Neural crest cell (in vitro differentiated cells): ENCODE data around the gene ASCL3. TPM values are rescaled to one million over a fixed set of nuclear protein-coding genes. Genes with fewer than 3 reads are reported as not detected.
"Not testable (repeated sequence)": the region's sequence is repeated elsewhere in the genome, so short reads cannot be mapped to it uniquely, and the experiment has no call there.

Experiments
- DNase-seq: peaks from one replicate; pipeline ENCODE4 v3.0.0; 2021; ENCODE audit warnings: low read depth, mixed read lengths, low spot score
- H3K27ac Mint-ChIP-seq: one replicate; pipeline ENCODE4 v1.8.0; 2021; ENCODE audit warnings: mild to moderate bottlenecking, mixed read lengths; ENCODE audit not compliant: unreplicated experiment
- H3K27me3 Mint-ChIP-seq: 2 replicates; pipeline ENCODE4 v1.8.0; 2021; ENCODE audit warnings: low read depth, mild to moderate bottlenecking, mixed read lengths
- H3K36me3 Mint-ChIP-seq: 2 replicates; pipeline ENCODE4 v1.8.0; 2021; ENCODE audit warnings: low read depth, mild to moderate bottlenecking, mixed read lengths
- H3K4me1 Mint-ChIP-seq: 2 replicates; pipeline ENCODE4 v1.8.0; 2021; ENCODE audit warnings: mixed read lengths
- H3K4me3 Mint-ChIP-seq: one replicate; pipeline ENCODE4 v1.8.0; 2021; ENCODE audit warnings: mild to moderate bottlenecking, mixed read lengths
- H3K9me3 Mint-ChIP-seq: 2 replicates; pipeline ENCODE4 v1.8.0; 2021; ENCODE audit warnings: mixed read lengths
- total RNA-seq: library from RNA; stranded (reverse); gene quantifications from 2 replicates; pipeline ENCODE4 v1.2.1, GENCODE V29; 2021
- TF ChIP-seq, protein P1 (sequence below): fragments of 200-600 bp; sonication (generic); conservative IDR thresholded peaks from 2 replicates; pipeline ENCODE4 v1.5.0; 2021; ENCODE audit warnings: antibody characterized with exemption, mild to moderate bottlenecking

Gene ASCL3
- total RNA-seq, 1 donor from 2014 or later: not detected

DNA sequence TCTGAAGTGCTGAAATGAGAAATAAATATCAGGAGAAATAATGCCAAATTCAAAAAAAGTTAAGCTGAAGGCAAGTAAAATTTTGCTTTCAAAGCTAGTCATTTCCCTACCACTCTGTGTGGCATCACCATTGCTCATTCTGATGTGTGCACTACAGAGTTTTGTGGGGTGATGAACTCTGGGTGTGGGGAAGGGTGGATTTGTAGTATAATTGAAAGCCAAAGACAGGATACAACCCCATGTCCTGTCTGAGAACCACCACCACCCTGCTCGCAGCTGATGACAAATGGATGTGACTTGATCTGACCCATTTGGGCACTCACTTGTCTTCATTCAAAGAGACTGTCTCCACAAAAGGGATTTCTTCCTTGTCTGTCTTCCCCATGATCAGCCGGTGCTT lies 40.7 kb upstream of the ASCL3 start:
- H3K27ac Mint-ChIP-seq: no peak overlapping the region
- H3K27me3 Mint-ChIP-seq: no peaks in the 10 kb centered on the region

DNA sequence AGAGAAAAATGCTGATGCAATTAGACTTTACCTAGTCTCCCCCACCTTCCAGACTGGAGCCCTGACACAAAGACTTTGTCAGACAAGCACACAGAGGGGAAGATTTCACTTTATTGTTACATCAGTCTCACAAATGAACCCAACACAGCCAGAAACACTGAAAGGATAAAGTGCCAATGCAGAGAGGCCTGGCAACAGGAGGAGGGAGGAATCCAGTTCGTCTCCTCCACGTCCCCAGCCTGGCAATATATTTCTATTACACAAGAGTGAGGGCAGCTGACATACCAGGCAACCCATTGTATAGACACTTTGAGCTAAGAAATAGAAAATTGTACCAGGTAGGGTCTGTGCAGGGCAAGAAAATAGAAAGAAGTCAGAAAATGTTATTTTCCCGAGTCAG lies 37.7 kb upstream of the ASCL3 start:
- no peak overlapping the region for H3K27ac Mint-ChIP-seq
- H3K9me3 Mint-ChIP-seq: no peaks in the 10 kb centered on the region
- H3K4me3 Mint-ChIP-seq: no peak overlapping the region
- DNase-seq: no peak
- H3K36me3 Mint-ChIP-seq: peaks cover 3% of the 10 kb centered on the region
- no peaks in the 10 kb centered on the region for H3K4me1 Mint-ChIP-seq
- TF ChIP-seq, protein P1, sequence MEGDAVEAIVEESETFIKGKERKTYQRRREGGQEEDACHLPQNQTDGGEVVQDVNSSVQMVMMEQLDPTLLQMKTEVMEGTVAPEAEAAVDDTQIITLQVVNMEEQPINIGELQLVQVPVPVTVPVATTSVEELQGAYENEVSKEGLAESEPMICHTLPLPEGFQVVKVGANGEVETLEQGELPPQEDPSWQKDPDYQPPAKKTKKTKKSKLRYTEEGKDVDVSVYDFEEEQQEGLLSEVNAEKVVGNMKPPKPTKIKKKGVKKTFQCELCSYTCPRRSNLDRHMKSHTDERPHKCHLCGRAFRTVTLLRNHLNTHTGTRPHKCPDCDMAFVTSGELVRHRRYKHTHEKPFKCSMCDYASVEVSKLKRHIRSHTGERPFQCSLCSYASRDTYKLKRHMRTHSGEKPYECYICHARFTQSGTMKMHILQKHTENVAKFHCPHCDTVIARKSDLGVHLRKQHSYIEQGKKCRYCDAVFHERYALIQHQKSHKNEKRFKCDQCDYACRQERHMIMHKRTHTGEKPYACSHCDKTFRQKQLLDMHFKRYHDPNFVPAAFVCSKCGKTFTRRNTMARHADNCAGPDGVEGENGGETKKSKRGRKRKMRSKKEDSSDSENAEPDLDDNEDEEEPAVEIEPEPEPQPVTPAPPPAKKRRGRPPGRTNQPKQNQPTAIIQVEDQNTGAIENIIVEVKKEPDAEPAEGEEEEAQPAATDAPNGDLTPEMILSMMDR: no peak
- no peaks in the 10 kb centered on the region for H3K27me3 Mint-ChIP-seq

More for the DNA sequence above, 40.7 kb upstream of the ASCL3 start:
- Mint-ChIP-seq H3K4me3 (no peak overlapping the region), H3K36me3 (no peaks in the 10 kb centered on the region), H3K4me1 (no peaks in the 10 kb centered on the region), H3K9me3 (no peaks in the 10 kb centered on the region)
- TF ChIP-seq, protein P1: no peak
- DNase-seq: no peak

DNA sequence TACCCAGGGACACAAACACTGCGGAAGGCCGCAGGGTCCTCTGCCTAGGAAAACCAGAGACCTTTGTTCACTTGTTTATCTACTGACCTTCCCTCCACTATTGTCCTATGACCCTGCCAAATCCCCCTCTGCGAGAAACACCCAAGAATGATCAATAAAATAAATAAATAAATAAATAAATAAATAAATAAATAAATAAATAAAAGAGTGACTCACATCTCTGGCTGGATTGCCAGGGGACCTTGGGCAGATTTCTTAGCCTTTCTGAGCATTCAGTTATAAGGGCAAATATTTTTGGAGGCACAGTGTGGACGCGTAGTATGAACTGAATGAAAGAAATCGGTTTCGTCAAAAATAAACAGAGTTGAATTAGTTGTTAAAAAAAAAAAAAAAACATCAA lies 36.5 kb upstream of the ASCL3 start:
- H3K36me3 Mint-ChIP-seq, H3K4me1 Mint-ChIP-seq, DNase-seq, H3K27me3 Mint-ChIP-seq, H3K27ac Mint-ChIP-seq, H3K4me3 Mint-ChIP-seq, H3K9me3 Mint-ChIP-seq: not testable (repeated sequence)

DNA sequence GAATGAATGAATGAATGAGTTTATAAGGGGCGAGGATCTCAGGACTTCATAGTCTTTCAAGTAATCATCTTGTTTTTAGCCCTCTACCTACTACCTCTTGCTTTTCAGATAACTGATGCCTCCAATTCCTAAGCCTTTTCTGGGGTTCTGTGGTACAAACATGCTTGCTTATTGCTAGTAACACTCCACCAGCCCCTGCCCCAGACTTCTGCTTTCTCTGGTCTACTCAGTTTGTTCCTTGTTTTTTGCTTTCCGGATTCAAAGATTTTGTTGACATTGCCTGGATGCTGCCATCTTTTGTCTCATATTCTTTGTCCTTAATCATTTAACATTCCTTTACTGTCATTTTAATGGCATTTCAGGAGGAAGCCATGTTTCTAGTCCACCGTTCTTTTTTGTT lies 30.3 kb upstream of the ASCL3 start:
- H3K9me3 Mint-ChIP-seq: no peaks in the 10 kb centered on the region
- H3K36me3 Mint-ChIP-seq: peaks cover 3% of the 10 kb centered on the region
- H3K4me3 Mint-ChIP-seq: no peak overlapping the region
- TF ChIP-seq, protein P1: no peak
- H3K4me1 Mint-ChIP-seq: no peaks in the 10 kb centered on the region
- no peak overlapping the region for H3K27ac Mint-ChIP-seq
- no peak for DNase-seq
- no peaks in the 10 kb centered on the region for H3K27me3 Mint-ChIP-seq

DNA sequence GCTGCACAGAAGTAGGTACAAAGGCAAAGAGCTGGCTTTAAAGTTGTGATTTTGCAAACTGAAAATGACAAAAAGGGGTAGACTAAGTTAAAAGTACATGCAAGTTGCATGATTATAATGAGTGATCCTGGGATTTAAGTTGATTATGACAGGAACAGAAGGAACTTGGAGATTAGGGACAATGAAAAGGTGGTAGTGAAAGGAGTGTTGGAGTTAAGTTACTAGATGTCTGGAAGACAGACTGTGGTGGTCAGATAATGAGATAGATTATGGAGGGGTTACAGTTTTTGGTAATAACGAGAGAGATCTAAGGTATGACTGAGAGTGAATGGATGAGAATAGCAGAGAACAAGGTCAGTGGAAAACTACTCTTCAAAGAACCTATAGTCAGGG lies 29.1 kb upstream of the ASCL3 start:
- Mint-ChIP-seq H3K9me3 (no peaks in the 10 kb centered on the region), H3K36me3 (peaks cover 3% of the 10 kb centered on the region), H3K4me1 (no peaks in the 10 kb centered on the region), H3K27ac (no peak overlapping the region), H3K27me3 (no peaks in the 10 kb centered on the region), H3K4me3 (no peak overlapping the region)
- TF ChIP-seq, protein P1: no peak
- DNase-seq: no peak

DNA sequence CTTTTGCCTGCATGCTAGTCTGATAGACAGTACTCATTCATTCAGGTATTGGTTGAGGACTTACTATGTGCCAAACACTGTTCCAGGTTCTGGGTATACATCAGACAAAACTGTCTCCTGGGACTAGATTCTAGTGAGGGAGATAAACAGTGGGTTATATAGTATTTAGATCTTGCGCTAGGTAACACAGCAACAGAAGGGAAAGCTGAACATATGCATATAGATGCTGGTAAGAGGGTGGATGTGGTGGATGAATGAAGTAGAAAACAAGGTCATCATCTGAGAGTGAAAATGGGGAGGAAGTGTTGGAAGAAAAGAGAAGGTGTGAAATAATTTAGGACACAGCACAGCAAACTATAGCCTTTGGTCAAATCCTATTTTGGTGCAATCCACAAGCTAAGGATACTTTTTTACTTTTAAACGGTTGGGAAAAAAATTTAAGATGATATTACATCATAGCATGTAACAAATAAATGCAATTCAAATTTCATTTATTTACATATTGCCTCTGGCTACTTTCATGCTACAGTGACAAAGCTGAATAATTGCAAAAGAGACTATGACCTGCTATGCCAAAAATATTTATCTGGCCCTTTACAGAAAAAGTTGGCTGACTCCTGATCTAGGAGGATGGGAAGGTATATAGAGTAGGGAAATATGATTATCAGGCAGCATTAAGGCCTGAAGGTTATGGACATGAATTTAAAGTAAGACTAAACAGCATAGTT lies 28.5 kb upstream of the ASCL3 start:
- no peaks in the 10 kb centered on the region for H3K27me3 Mint-ChIP-seq
- peaks cover 2% of the 10 kb centered on the region for H3K36me3 Mint-ChIP-seq
- TF ChIP-seq, protein P1: no peak
- no peaks in the 10 kb centered on the region for H3K4me1 Mint-ChIP-seq
- no peaks in the 10 kb centered on the region for H3K9me3 Mint-ChIP-seq
- DNase-seq: no peak
- no peak overlapping the region for H3K4me3 Mint-ChIP-seq
- no peak overlapping the region for H3K27ac Mint-ChIP-seq
